Testis (tissue), 5 donors: ENCODE results near the gene FAM120A. TPM values are rescaled to one million over a fixed set of nuclear protein-coding genes. Genes with fewer than 3 reads are reported as not detected.

Experiments
- DNase-seq: peaks from one replicate; pipeline ENCODE4 v3.0.0-alpha.2; 2019
- H3K27ac ChIP-seq, 2 donors: fragments of 200-600 bp; sonication (generic); one replicate each; pipeline ENCODE4 v1.5.1; 2019
- H3K27me3 ChIP-seq: fragments of 200-600 bp; sonication (generic); one replicate; pipeline ENCODE4 v1.5.1; 2019
- H3K36me3 ChIP-seq: fragments of 200-600 bp; sonication (generic); one replicate; pipeline ENCODE4 v1.5.1; 2017; ENCODE audit warnings: low read depth; ENCODE audit errors: missing control alignments
- H3K4me1 ChIP-seq: fragments of 200-600 bp; sonication (generic); one replicate; pipeline ENCODE4 v1.5.1; 2019
- H3K4me3 ChIP-seq, 2 donors: fragments of 200-600 bp; sonication (generic); one replicate each; pipeline ENCODE4 v1.5.1; 2017 to 2019
- H3K9me3 ChIP-seq: fragments of 200-600 bp; sonication (generic); one replicate; pipeline ENCODE4 v1.5.1; 2017
- CTCF ChIP-seq, 3 experiments: fragments of 450-650 bp in 2 of 3; fragments of 200-600 bp in 1 of 3; sonication (generic) in 1 of 3; IDR thresholded peaks; one replicate each; pipeline ENCODE4 v1.5.1; 2016 to 2019; ENCODE audit warnings: antibody characterized with exemption in 3 of 3, mild to moderate bottlenecking in 2 of 3, moderate library complexity in 1 of 3
- POLR2A ChIP-seq: fragments of 450-650 bp; IDR thresholded peaks from one replicate; pipeline ENCODE4 v1.6.1; 2017; ENCODE audit warnings: antibody characterized with exemption, mild to moderate bottlenecking, moderate library complexity
- WGBS, 2 donors: methylation state at CpG; one replicate each; pipeline ENCODE4 v1.1.5; 2018; 5-methylcytosine and 5-hydroxymethylcytosine counted together
- intact Hi-C: fragments of 100-400 bp; cut with DNase I; formaldehyde crosslinking; loops from one replicate; pipeline ENCODE4 v1.15.1; 2023; ENCODE audit warnings: low total_unique reads
- long read RNA-seq, 2 donors: transcript quantifications; one replicate each; lab custom pipeline, GENCODE V29; 2026
- polyA plus RNA-seq: library from polyadenylated mRNA; stranded (reverse); fragments of 350-450 nt; fragmentation: Illumina TruSeq; extraction: RNeasy Lipid Tissue Mini Kit (QIAGEN cat#74804); gene quantifications from one replicate; pipeline ENCODE4 v1.2.3, GENCODE V29; 2014; ENCODE audit warnings: low read depth, low replicate concordance; ENCODE audit not compliant: insufficient read depth
- total RNA-seq, 2 donors: library from RNA; depleted of rRNA; stranded (reverse); fragments of >200 nt; gene quantifications; one replicate each; pipeline ENCODE4 v1.2.3, GENCODE V29; 2016

The FAM120A gene
- total RNA-seq, result 10 to 100 TPM; 73.9 to 81.5 TPM
- polyA plus RNA-seq, result 39.3 TPM
- long read RNA-seq, donor 1, full-length matches to known transcripts, result 6 of 21 reads
- long read RNA-seq, donor 1, partial matches to known transcripts, result 15 of 21 reads
- long read RNA-seq, donor 1, other reads (novel, unspliced or antisense), result 0 of 21 reads
- long read RNA-seq, donor 2, full-length matches to known transcripts, result 2 of 2 reads
- long read RNA-seq, donor 2, partial matches to known transcripts, result 0 of 2 reads
- long read RNA-seq, donor 2, other reads (novel, unspliced or antisense), result 0 of 2 reads

- WGBS, 2 donors, result 1% methylated on average over 29 to 81 of the region's 100 CpGs
- H3K9me3 ChIP-seq, result no peaks in the 10 kb centered on the region
- peaks cover 18% of the 10 kb centered on the region for H3K4me1 ChIP-seq
- intact Hi-C loops, result loop anchor here (10.0 kb wide), 1 partner anchor 114 kb away; no protein-coding TSS in a partner anchor
- peak; percentile 72 for DNase-seq
- peak within 1 kb of the TSS; percentile 84 to 94 for H3K27ac ChIP-seq
- H3K27me3 ChIP-seq, result no peaks in the 10 kb centered on the region
- TF ChIP-seq CTCF (IDR thresholded peaks at IDR 0.05), result no peak
- no peak for TF ChIP-seq POLR2A
- H3K36me3 ChIP-seq, result no peaks in the 10 kb centered on the region
- peak within 1 kb of the TSS; percentile 78 to 95 for H3K4me3 ChIP-seq
These were observed at the start of gene FAM120A for GRCh38 chr9:93450945-93451815. TSS of gene FAM120A (plus strand) at chr9:93451685. CDS start at chr9:93451916, 231 bp downstream.

- H3K9me3 ChIP-seq, result no peaks in the 10 kb centered on the region
- no peaks in the 10 kb centered on the region for H3K36me3 ChIP-seq
- H3K4me3 ChIP-seq, result no peak overlapping the region
- TF ChIP-seq POLR2A, result no peak
- TF ChIP-seq CTCF (IDR thresholded peaks at IDR 0.05), result no peak
- no peak for DNase-seq
- intact Hi-C loops, result no loop called here
- H3K27ac ChIP-seq, result no peak overlapping the region
- H3K4me1 ChIP-seq, result no peaks in the 10 kb centered on the region
- no peaks in the 10 kb centered on the region for H3K27me3 ChIP-seq
- 92% methylated on average over 5 of the region's 5 CpGs for WGBS, 2 donors
These were observed 45.1 kb upstream of the FAM120A start for GRCh38 chr9:93406371-93406770.

- Histone ChIP-seq H3K27ac (no peak overlapping the region), H3K4me3 (no peak overlapping the region), H3K4me1 (no peaks in the 10 kb centered on the region), H3K27me3 (no peaks in the 10 kb centered on the region), H3K9me3 (no peaks in the 10 kb centered on the region), H3K36me3 (no peaks in the 10 kb centered on the region)
- no peak for TF ChIP-seq CTCF (IDR thresholded peaks at IDR 0.05)
- TF ChIP-seq POLR2A, result no peak
- DNase-seq, result no peak
- intact Hi-C loops, result no loop called here
These were observed 38.0 kb upstream of the FAM120A start for GRCh38 chr9:93413530-93413929.

GRCh38 chr9:93415176-93415690, 36.3 kb upstream of the FAM120A start:
- DNase-seq, result no peak
- Histone ChIP-seq H3K4me1 (no peaks in the 10 kb centered on the region), H3K4me3 (no peak overlapping the region), H3K27me3 (no peaks in the 10 kb centered on the region), H3K27ac (no peak overlapping the region), H3K36me3 (no peaks in the 10 kb centered on the region), H3K9me3 (no peaks in the 10 kb centered on the region)
- 85 to 87% methylated on average over 2 of the region's 2 CpGs for whole genome bisulfite sequencing, 2 donors
- intact Hi-C loops, result no loop called here
- TF ChIP-seq POLR2A (no peak), CTCF (IDR thresholded peaks at IDR 0.05) (no peak)
